NCI-H2227 (cell line): ENCODE data around the gene CA10.

Experiments used
- DNase-seq: peaks from one replicate; lab custom pipeline; 2025; ENCODE audit not compliant: unreplicated experiment; lab: John Stamatoyannopoulos, UW

The CA10 gene

DNA sequence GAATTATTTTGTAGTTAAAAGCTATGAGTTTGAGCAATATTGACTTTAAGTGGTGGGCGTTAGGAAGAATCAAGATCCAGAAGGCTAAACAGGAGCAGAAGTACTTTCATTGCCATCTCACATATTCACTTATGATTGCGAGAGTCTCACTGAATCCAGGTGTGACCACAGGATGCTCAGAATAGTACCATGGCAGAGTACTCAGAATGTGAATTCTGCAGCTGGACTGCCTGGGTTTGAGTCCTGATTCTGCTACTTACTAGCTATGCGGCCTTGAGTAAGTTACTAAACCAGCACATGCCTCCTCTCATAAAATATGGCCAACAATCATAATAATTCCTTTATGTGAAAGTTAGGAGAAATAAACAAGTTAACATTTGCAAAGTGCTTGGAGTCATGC is 109.5 kb downstream of the CA10 start:
- no peak for DNase-seq

DNA sequence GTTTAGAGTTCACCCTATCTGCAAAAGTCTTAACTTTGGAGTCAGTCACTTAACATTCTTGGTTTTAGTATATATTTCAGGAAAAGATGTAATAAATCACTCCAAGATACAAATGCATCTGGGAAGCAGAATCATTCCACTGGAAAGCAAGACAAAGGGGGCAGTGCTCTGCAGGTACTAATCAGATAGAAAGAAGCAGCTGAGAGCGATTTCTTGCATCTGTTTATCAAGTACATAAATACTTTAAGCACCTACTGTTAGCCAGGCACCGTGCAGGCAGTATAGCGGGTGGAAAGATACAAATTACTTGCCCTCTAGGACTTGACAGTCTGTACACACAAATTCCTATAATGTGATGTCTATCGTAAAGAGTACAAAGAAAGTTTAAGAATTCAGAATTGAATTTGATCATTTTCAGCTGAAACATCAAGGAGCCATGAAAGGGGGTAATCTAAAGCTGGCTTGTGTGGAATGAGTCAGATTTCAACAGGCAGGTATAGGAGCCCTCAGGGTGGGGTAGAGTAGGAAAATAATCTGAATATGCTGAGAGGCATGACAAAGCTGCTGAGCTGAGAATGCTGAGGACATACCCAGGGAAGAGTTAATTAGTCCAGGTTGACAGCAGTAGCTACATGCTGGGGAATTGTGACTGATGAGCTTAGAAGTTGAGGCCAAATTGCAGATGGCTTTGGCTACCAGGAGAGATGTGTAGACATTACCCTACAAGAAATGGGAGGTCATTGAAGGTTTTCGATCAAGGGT is 110.2 kb downstream of the CA10 start:
- peak; percentile 3 for DNase-seq

DNA sequence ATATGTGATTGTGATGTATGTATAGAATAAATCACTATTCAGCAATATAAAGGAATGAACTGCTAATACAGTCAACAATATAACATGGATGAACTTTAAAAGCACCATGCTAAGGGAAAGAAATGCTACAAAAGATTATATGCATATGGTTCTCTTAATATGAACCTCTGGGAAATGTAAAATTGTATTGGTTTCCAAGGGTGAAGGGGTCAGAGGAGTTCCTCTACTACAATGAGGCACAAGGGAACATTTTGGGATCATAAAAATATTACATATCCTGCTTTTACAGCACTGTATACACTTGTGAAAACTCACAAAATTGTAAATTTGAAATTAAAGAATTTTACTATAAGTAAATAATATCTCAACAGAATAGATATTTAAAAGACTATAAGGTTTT is 111.4 kb downstream of the CA10 start:
- DNase-seq, result no peak

DNA sequence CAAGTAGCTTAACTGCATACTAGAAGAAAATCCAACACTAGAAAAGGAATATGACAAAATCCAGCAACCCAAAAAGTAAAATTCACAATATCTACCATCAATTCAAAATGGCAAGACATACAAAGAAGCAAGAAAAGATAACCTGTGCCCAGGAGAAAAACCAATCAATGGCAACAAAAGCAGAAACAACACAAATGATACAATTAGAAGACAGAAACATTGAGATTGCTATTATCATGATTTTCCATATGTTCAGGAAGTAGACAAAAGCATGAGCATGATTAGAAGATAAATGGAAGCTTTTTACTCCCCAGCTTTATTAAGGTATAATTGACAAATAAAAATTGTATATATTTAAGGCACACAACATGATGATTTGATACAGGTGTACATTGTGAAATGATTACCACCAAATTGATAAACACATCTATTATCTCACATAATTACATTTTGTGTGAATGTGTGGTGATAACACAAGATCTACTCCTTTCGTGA is 117.3 kb downstream of the CA10 start:
- DNase-seq, result no peak

DNA sequence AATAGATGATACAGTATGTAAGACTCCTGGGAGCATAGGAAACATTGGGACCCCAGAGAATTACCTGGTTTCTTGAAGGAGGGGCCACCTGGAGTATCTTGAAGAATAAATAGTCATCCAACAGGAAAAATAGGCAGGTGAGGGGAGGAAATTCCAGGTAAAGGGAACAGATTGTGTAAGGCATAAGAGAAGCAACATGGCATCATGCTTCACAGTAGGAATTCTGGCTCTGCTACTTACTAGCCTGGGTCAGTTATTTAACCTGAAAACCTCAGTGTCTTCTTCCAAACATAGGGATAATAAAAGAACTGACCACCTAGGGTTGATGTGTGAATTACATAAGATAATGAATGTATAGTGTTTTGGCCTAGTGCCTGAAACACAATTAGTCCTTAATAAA is 122.1 kb downstream of the CA10 start:
- DNase-seq, result no peak

DNA sequence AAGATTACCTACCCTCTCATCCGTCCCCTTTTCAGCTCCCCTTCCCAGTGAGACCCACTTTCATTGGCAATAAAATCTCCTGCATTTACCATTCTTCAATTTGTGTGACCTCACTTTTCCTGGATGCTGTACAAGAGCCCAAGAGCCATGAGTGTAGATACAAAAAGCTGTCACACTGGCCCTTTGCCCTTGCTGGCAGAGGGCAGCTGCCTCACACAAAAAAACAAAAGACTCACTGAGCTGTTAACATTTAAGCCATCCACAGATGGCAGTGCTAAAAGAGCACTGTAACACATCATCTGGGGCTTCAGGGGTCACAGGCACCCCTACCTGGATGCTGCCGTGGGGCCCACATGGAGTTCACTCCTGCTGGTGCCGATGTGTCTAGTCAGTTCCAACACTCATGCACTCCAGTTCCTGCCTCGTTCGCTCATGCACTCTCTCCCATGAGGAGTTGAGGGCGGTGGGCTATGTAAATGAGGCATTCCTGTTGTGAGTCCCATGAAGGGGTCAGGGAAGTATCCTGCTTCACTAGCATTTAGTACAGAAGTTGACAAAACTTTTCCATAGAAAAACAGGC is 123.1 kb downstream of the CA10 start:
- no peak for DNase-seq

DNA sequence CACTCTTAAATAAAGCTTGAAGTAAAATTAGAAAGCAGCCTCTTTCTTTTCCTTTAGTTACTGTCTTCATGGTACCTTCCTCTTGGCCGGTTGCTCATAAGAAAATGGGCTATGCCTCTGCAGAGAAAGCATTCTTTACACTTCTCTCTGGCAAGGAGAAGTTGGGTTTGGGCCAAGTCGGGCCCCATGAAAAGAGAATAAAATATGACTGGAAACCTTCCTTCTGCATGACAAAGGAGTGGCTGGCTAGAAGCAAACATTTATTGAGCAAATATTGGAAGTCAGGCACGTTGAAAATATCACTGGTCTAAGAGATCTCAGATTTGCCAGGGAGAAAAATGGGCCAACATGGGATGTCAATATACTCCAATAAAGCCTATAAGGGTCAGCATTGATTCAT is 126.1 kb downstream of the CA10 start:
- DNase-seq, result no peak

DNA sequence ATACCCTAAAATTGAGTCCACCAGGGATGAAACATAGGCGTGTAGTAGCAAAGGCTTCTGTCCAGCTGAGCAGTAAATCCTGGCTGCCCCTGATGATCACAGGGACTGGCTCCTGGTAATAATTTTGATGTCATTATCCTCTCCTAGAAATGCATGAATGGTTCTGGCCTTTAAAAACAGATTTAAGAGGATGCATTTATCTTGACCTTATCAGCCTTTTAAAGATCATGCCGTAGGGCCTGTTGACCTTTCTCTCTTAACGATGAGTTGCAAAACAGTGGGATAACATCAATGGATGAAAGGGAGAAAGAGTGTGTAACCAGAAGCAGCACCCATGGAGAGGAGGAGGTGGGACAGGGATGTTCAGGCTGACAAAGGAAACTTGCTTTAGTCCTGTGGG is 128.5 kb downstream of the CA10 start:
- DNase-seq, result peak; percentile 26

DNA sequence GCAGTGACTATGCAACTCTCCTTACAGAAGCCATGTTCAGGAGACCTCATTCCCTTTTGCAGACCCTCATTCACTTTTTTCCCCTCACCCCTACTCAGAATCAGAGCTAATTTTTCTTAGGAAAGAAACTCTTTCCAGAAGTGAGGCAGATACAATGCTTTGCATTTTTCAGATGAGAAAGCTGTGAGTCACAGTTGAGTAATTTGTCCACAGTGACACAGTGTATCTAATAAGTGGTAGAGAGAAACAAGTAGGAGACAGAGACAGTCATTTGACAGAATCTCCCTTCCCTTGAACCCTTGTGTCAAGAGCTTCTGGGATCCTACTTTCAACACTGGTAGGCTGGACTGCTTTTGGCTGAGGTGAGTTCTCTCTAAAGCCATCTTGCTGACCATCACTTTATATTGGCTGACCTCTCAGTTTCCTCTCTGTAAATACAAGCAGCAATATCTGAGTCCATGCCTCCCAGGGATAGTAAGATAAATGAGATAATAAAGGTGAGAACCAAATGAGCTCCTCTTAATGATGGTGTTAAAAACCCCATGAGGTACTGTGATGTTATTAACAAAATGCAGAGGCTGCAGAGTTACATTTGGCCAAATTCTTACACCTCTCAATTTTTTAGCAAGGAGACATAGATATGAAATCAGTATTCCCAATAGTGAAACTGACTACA is 130.8 kb downstream of the CA10 start:
- DNase-seq, result no peak

DNA sequence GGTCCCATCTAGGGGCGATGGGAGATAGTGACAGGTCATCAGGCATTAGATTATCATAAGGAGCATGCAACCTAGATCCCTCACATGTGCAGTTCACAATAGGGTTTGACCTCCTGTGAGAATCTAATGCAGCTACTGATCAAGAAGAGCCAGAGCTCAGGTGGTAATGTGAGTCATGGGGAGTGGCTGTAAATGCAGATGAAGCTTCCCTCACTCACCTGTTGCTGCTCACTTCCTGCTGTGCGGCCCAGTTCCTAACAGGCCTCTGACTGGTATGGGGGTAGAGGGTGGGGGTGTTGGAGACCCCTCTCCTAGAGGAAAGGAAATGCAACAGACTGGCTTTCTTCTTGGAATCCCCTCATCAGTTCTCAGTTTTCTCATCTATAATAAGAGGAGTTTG is 131.4 kb downstream of the CA10 start:
- no peak for DNase-seq

DNA sequence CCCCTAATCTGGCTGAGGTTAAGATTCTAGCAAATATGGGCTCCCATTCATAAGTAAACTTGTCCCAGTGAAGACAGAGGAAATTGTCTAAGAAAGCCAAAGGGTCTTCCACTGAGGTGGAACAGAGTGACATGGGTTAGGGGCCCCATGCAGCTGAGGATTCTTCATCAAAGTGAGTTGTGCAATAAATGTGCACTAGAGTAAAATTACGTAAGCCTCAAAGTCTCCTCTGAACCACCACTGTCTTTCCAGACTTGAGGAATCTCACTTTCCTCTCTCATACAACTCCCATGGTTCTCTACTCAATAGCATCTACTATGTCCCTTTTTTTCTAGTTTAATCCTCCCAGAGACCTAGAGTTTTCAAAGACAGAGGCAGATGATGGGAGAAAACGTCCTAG is 132.4 kb downstream of the CA10 start:
- no peak for DNase-seq

DNA sequence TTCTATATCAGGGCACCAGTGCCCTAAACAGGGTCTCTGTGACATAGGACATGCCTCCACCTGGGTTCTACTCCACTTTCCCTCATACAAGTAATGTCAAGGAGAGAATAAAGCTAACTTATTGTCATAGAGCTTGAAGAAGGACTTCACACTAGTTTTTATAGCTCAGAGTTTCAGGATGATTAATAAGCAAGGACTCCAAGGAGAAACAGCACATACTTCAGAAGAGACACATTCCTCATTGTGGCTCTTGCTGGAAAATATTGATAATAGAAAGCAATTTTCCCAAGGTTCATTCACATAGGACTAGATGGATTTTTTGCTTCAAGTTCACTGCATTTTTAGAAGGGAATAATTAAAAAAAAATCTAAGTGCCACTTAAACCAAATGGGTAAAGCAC is 133.3 kb downstream of the CA10 start:
- DNase-seq, result no peak

DNA sequence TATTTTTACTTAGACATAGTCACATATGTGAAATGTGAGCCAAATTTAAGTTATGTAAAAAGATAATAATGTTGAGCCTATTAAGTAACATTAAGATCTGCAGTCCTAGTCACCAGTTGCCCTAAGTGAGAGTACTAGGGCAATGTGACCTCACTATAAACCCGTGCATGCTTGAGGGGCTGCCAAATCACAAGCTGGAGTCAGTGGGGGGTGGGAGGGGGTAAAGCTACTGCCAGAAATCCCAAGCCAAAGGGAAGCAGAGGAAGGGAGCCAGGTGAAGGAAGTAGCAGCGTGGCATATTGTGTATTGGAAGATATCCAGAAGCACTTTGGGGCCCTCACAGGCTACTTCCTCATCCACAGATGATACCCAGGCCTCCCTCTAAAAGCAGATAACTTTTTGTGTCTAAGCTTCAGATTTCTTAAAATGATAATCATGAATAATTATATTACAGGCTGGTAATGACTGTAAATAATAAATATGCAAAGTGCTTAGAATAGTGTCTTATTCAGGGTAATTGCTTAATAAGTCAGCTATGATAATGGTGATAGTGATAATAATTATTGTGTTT is 134.1 kb downstream of the CA10 start:
- no peak for DNase-seq

DNA sequence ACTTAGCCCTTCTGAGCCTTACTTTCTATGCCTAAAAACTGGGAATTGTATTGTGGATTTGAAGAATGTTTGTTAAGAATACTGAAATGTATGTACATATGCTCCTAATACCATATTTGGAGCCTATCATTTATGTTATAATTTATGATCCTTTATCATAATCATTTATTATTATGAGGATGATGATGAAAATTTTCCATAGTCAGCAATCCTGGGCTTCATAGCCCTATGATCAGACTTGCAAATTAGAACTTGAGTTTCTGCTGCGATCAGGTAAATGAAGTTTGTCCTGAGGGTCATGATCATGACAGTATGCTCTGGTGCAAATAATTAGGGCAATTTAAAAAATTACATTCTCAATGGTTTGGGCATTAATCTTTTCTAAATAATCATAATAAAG is 147.4 kb downstream of the CA10 start:
- DNase-seq, result no peak

DNA sequence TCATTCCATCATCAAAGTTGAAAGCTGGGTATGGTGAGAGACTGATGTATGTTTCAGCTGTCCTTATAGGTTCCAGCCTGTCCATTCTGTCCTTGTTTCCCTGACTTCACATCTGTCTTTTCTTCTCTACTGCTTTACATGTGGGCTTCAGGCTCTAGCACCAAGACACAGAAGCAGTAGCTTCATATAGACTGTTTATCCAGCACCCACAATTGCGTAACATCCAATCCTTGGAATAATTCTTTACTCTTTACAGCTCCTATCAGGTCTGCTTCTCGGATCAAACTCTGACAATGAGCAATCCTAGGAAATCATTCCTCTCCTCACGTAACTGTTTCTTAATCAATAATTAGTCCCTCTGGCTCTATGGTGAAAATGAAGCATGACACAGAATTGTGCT is 158.9 kb downstream of the CA10 start:
- no peak for DNase-seq

DNA sequence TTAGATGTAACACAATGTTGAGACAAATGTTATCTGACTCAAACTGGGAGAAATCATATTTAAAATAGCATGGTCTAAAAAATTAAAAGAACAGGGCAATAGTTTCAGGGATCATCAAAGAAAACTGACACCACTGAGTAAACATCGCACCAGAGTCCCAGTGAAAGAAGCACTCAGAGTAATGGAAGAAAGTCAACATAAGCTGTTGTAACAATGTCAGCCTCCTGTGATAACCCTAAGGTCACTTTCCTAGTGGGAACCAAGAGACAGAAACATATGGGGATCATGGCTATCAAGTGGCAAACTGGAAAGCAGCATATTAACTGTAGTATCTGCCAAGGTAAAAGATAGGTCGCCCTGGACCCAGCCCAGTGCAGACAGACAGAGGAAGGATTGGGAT is 160.8 kb downstream of the CA10 start:
- DNase-seq, result no peak

DNA sequence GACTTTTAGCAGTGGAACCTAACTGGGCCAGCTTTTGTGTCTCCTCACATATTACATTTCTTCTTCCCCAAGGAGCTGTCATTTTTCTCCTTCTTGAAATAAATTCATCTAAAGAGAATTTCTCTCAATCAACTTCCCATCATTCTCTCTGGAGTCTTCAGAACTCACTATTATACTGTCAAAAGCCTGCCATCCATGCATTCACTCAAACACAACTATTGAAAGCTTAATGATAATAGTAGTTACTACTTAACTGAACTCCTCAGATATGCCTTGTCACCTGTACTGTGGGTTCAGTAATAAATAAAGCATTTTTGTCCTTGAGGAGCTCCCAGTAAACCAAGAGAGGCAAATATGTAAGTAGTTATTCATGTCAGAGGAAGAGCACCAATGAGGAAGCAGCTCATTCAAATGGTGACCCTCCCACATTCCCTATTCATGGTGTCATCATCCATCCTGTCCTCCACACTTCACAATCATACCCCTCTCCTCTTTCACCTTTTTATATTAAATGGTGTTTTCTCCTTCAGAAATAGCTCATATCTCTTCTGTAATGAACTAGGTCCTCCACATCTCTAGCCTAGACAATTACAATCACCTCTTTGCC is 162.6 kb downstream of the CA10 start:
- no peak for DNase-seq

DNA sequence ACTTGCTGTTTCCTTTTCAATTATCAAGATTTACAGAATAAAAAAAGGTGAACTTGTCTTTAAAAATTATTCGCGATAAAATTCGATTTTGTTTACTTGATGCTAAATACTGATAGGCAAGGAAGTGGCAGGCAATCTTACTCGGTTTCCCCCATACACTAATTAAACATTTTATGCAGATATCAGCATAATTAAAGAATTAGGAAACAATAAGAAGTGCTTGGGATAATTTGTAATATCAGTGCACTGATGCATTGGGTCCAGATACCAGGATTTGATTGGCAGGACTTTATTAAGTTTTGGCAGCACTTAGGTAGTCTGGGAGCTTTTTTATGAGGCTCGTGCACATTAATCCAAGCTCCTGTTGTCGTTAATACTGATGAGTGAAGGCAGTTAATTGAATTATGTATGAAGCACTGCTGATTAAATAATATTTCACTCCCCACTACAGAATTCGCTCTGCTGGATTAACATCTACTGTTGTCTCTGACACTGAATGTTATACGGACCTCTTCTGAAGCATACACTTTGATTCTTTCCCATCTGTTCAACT is 165.6 kb downstream of the CA10 start:
- no peak for DNase-seq

DNA sequence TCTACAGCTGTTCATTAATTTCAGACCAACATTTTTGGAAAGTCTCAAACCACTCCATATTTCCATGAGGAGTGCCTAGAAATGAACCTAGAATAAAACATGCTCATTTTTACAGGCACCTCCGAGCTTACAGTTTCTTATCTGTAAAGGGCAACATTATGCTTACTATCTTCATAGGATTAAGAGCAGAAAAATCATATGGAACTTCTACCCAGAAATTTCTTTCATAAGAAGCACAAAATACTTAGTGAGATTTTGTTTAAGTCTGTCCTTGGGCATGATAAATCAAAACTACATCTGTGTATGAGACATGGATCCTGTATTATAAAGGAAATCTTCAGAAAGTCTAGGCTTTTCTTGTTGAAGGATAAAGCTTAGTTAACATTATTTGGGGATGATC is 187.4 kb downstream of the CA10 start:
- no peak for DNase-seq

DNA sequence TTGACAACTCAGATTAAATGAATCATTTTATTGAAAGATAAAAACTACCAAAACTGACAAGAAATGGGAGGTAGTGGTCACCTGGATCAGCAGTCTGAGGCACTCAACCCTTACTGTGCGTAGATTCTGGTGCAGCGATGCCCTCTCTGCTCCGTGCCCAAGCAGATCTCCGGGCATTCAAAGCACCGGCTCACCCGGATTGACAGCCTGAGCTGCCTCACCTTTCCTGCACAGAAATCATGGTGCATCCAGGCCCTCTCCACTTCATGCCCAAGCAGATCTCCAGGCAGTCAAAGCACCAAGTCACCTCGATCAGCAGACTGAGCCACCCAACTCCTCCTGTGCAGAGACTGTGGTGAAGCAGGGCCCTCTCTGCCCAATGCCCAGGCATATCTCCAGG is 196.8 kb downstream of the CA10 start:
- no peak for DNase-seq

DNA sequence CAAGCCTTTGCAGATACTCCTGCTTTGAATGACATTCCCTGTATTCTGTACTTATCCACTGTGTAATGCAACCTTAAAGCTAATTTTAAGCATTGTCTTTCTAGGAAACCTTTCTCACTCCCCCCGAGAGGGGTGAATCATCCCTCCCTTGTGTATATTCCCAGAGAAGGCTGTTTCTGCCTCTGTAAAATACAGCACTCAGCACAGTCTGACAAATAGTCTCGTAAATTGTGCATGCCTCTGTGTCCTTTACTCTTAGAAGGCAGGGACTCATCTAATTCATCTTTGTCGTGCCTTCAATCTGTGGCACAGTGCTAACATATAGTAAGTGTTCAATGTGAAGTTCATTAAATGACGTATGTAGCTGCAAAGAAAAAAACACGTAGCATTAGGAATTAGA is 200.7 kb downstream of the CA10 start:
- DNase-seq, result no peak
